H1 (cell line): ENCODE measurements around the gene CHD6. TPM values are rescaled to one million over a fixed set of nuclear protein-coding genes. Genes with fewer than 3 reads are reported as not detected.

ENCODE experiments used
- BRCA1 ChIP-seq: IDR thresholded peaks from 2 replicates; pipeline ENCODE4 v1.6.1; 2012; ENCODE audit warnings: low read depth, low read length, improper control_type of control experiment
- CHD7 ChIP-seq: fragments of 300-600 bp; sonication (generic); IDR thresholded peaks from 2 replicates; pipeline ENCODE4 v1.7.1; 2012; ENCODE audit warnings: low read length, moderate library complexity, mild to moderate bottlenecking, inconsistent platforms; ENCODE audit not compliant: insufficient replicate concordance
- EGR1 ChIP-seq: IDR thresholded peaks from 2 replicates; pipeline ENCODE4 v1.6.1; 2011; ENCODE audit warnings: low read depth, low read length, borderline replicate concordance
- RAD21 ChIP-seq, 2 experiments: IDR thresholded peaks in 1 of 2; conservative IDR thresholded peaks in 1 of 2; 2 replicates each; pipeline ENCODE4 v1.6.1; 2011; ENCODE audit warnings: low read depth in 2 of 2, low read length in 2 of 2, improper control_type of control experiment in 1 of 2, inconsistent platforms in 1 of 2, mild to moderate bottlenecking in 1 of 2, moderate library complexity in 1 of 2
- SIX5 ChIP-seq: IDR thresholded peaks from 2 replicates; pipeline ENCODE4 v1.6.1; 2011; ENCODE audit warnings: mild to moderate bottlenecking, low read depth, low read length
- YY1 ChIP-seq: IDR thresholded peaks from 2 replicates; pipeline ENCODE4 v1.6.1; 2011; ENCODE audit warnings: low read depth, mild to moderate bottlenecking, low read length
- polyA plus RNA-seq, 7 experiments: library from polyadenylated mRNA; depleted of rRNA in 3 of 7; stranded (reverse) in 5 of 7; unstranded in 2 of 7; fragments of >200 nt in 5 of 7; fragments of 200-250 nt in 2 of 7; gene quantifications; 1 replicate in 5 of 7; 2 replicates in 1 of 7; 4 replicates in 1 of 7; pipeline versions ENCODE4 v1.2.1 to v1.2.3, GENCODE V29; 2011 to 2013; ENCODE audit warnings: missing spikeins in 2 of 7, mixed read lengths in 2 of 7
- total RNA-seq: library from RNA; stranded (reverse); fragmentation: NEBNext Ultra II Directional; extraction: Animal tissue kit (Norgen Biotek cat#: 25700); gene quantifications from 2 replicates; pipeline ENCODE4 v1.2.1, GENCODE V29; 2021

CHD6 gene
- total and polyA plus RNA-seq, 2 of the 8 experiments (the other 6 are each of a cell fraction or from before 2014, with no cell fraction given): 11.1 to 62.9 TPM

- no peak for TF ChIP-seq CHD7
- no peak for TF ChIP-seq SIX5
- no peak for TF ChIP-seq RAD21 (IDR thresholded peaks at IDR 0.05 in 1 of 2, conservative IDR thresholded peaks at IDR 0.05 in 1 of 2; ENCODE audit: low read depth in 2 of 2, low read length in 2 of 2)
- TF ChIP-seq YY1: no peak
- TF ChIP-seq BRCA1: no peak
- no peak for TF ChIP-seq EGR1
Measured at GRCh38 chr20:41538810-41539596, 79.2 kb downstream of the CHD6 start (continued).
